ENCODE measurements around the gene MYEOV. TPM values are rescaled to one million over a fixed set of nuclear protein-coding genes. Genes with fewer than 3 reads are reported as not detected.

The MYEOV gene
- total RNA-seq, 1 experiment from 2014 or later = 1.4 TPM

GRCh38 chr11:69320756-69321741 lies 27.1 kb downstream of the MYEOV start:
- DNase-seq (ENCODE audit: low spot score) (no peak), ATAC-seq (no peak)
- POLR2A ChIA-PET = no interaction called here
- Mint-ChIP-seq H3K4me3 (no peak overlapping the region), H3K9me3 (no peaks in the 10 kb centered on the region), H3K27me3 (ENCODE audit: low read depth) (no peaks in the 10 kb centered on the region), H3K36me3 (no peaks in the 10 kb centered on the region), H3K4me1 (no peaks in the 10 kb centered on the region), H3K27ac (no peak overlapping the region)
- CTCF ChIA-PET = no interaction called here
- TF ChIP-seq ZNF396 (CRISPR knock-in tag; IDR thresholded peaks at IDR 0.05; ENCODE audit: borderline replicate concordance) (no peak), OVOL2 (CRISPR knock-in tag; IDR thresholded peaks at IDR 0.05; ENCODE audit: borderline replicate concordance) (no peak), ZBTB43 (CRISPR knock-in tag; IDR thresholded peaks at IDR 0.05) (no peak), MLX (CRISPR knock-in tag; IDR thresholded peaks at IDR 0.05) (no peak), SMAD4 (CRISPR knock-in tag; IDR thresholded peaks at IDR 0.05) (no peak), ETV6 (CRISPR knock-in tag; IDR thresholded peaks at IDR 0.05) (no peak), JUN (CRISPR knock-in tag; IDR thresholded peaks at IDR 0.05) (no peak), MYBL2 (CRISPR knock-in tag; IDR thresholded peaks at IDR 0.05) (no peak), ATF3 (CRISPR knock-in tag; conservative IDR thresholded peaks at IDR 0.05) (no peak), NFE2L1 (CRISPR knock-in tag; IDR thresholded peaks at IDR 0.05) (no peak), NFYB (CRISPR knock-in tag; conservative IDR thresholded peaks at IDR 0.05; ENCODE audit: low read depth) (no peak), FOXP4 (CRISPR knock-in tag; IDR thresholded peaks at IDR 0.05) (no peak)
- TF ChIP-seq, protein P1, sequence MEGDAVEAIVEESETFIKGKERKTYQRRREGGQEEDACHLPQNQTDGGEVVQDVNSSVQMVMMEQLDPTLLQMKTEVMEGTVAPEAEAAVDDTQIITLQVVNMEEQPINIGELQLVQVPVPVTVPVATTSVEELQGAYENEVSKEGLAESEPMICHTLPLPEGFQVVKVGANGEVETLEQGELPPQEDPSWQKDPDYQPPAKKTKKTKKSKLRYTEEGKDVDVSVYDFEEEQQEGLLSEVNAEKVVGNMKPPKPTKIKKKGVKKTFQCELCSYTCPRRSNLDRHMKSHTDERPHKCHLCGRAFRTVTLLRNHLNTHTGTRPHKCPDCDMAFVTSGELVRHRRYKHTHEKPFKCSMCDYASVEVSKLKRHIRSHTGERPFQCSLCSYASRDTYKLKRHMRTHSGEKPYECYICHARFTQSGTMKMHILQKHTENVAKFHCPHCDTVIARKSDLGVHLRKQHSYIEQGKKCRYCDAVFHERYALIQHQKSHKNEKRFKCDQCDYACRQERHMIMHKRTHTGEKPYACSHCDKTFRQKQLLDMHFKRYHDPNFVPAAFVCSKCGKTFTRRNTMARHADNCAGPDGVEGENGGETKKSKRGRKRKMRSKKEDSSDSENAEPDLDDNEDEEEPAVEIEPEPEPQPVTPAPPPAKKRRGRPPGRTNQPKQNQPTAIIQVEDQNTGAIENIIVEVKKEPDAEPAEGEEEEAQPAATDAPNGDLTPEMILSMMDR (IDR thresholded peaks at IDR 0.05) = no peak
- TF ChIP-seq, protein P2, sequence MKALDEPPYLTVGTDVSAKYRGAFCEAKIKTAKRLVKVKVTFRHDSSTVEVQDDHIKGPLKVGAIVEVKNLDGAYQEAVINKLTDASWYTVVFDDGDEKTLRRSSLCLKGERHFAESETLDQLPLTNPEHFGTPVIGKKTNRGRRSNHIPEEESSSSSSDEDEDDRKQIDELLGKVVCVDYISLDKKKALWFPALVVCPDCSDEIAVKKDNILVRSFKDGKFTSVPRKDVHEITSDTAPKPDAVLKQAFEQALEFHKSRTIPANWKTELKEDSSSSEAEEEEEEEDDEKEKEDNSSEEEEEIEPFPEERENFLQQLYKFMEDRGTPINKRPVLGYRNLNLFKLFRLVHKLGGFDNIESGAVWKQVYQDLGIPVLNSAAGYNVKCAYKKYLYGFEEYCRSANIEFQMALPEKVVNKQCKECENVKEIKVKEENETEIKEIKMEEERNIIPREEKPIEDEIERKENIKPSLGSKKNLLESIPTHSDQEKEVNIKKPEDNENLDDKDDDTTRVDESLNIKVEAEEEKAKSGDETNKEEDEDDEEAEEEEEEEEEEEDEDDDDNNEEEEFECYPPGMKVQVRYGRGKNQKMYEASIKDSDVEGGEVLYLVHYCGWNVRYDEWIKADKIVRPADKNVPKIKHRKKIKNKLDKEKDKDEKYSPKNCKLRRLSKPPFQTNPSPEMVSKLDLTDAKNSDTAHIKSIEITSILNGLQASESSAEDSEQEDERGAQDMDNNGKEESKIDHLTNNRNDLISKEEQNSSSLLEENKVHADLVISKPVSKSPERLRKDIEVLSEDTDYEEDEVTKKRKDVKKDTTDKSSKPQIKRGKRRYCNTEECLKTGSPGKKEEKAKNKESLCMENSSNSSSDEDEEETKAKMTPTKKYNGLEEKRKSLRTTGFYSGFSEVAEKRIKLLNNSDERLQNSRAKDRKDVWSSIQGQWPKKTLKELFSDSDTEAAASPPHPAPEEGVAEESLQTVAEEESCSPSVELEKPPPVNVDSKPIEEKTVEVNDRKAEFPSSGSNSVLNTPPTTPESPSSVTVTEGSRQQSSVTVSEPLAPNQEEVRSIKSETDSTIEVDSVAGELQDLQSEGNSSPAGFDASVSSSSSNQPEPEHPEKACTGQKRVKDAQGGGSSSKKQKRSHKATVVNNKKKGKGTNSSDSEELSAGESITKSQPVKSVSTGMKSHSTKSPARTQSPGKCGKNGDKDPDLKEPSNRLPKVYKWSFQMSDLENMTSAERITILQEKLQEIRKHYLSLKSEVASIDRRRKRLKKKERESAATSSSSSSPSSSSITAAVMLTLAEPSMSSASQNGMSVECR (CRISPR knock-in tag; IDR thresholded peaks at IDR 0.05; ENCODE audit: borderline replicate concordance) = no peak
- TF ChIP-seq, protein P3, sequence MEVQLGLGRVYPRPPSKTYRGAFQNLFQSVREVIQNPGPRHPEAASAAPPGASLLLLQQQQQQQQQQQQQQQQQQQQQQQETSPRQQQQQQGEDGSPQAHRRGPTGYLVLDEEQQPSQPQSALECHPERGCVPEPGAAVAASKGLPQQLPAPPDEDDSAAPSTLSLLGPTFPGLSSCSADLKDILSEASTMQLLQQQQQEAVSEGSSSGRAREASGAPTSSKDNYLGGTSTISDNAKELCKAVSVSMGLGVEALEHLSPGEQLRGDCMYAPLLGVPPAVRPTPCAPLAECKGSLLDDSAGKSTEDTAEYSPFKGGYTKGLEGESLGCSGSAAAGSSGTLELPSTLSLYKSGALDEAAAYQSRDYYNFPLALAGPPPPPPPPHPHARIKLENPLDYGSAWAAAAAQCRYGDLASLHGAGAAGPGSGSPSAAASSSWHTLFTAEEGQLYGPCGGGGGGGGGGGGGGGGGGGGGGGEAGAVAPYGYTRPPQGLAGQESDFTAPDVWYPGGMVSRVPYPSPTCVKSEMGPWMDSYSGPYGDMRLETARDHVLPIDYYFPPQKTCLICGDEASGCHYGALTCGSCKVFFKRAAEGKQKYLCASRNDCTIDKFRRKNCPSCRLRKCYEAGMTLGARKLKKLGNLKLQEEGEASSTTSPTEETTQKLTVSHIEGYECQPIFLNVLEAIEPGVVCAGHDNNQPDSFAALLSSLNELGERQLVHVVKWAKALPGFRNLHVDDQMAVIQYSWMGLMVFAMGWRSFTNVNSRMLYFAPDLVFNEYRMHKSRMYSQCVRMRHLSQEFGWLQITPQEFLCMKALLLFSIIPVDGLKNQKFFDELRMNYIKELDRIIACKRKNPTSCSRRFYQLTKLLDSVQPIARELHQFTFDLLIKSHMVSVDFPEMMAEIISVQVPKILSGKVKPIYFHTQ (CRISPR knock-in tag; IDR thresholded peaks at IDR 0.05) = no peak
- TF ChIP-seq, protein P4, sequence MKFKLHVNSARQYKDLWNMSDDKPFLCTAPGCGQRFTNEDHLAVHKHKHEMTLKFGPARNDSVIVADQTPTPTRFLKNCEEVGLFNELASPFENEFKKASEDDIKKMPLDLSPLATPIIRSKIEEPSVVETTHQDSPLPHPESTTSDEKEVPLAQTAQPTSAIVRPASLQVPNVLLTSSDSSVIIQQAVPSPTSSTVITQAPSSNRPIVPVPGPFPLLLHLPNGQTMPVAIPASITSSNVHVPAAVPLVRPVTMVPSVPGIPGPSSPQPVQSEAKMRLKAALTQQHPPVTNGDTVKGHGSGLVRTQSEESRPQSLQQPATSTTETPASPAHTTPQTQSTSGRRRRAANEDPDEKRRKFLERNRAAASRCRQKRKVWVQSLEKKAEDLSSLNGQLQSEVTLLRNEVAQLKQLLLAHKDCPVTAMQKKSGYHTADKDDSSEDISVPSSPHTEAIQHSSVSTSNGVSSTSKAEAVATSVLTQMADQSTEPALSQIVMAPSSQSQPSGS (CRISPR knock-in tag; IDR thresholded peaks at IDR 0.05; ENCODE audit: borderline replicate concordance, low read depth) = no peak
- TF ChIP-seq, protein P5, sequence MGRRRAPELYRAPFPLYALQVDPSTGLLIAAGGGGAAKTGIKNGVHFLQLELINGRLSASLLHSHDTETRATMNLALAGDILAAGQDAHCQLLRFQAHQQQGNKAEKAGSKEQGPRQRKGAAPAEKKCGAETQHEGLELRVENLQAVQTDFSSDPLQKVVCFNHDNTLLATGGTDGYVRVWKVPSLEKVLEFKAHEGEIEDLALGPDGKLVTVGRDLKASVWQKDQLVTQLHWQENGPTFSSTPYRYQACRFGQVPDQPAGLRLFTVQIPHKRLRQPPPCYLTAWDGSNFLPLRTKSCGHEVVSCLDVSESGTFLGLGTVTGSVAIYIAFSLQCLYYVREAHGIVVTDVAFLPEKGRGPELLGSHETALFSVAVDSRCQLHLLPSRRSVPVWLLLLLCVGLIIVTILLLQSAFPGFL (CRISPR knock-in tag; IDR thresholded peaks at IDR 0.05; ENCODE audit: borderline replicate concordance) = no peak

All from WTC11 (cell line).